RKO (cell line): ENCODE data around the gene RIPK4.
"Not testable (repeated sequence)": the region's sequence is repeated elsewhere in the genome, so short reads cannot be mapped to it uniquely, and the experiment has no call there.

ENCODE experiments used
- DNase-seq: peaks from one replicate; pipeline ENCODE4 v3.0.0-alpha.2; 2016; ENCODE audit warnings: low spot score

The RIPK4 gene

DNA sequence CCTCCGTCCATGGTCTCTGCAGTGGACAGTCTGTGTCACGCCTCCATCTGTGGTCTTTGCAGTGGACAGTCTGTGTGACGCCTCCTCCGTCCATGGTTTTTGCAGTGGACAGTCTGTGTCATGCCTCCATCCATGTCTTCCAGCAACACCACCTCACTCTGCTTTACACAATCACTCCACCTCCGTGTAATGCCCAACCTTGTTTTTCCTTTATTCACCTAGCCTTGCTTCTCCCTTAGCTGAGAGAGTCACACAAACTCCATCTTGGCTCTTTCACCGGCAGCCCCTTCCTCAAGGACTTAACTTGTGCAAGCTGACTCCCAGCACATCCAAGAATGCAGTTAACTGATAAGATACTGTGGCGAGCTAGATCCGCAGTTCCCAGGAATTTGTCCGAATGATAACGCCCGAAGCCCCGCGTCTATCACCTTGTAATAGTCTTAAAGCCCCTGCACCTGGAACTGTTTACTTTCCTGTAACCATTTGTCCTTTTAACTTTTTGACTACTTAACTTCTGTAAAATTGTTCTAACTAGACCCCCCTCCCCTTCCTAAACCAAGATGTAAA is 52.5 kb downstream of the RIPK4 start:
- DNase-seq, result not testable (repeated sequence)

DNA sequence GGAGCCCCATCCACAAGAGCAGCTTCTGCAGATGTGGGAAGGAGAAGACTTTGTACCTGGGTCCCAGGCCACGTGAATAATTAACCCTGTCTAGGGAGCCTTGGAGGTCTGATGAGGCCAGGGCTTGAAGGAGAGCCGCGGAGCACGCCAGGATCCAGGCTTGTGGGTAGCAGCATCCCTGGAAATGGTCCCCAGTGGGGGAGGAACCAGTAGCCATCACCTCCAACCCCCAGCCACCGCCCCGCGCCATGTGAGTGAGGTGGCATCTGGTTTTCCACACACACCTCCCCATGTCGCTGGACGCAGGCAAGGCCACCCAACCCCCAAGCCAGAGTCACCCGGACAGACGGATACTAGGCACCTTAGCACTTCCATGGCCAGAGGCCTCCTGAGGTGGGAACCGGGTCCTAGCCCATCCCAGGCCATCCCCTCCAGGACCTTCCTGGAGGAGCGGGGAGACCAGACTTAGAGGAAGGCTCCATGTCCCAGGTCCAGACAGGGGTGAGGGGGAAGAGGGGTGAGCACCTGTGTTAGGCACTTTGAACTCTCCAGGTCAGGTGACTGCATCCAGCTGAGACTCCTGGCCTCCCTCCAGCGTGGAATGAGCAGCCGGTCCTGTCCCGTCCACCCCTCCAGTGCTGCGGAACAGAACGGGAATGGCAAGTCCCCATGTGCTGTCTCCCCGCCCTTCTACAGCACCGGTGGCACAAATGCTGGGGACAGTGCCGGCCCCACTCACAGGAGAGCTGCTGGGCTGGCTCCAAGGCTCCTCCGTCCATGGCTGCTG is 53.2 kb downstream of the RIPK4 start:
- DNase-seq, result no peak

DNA sequence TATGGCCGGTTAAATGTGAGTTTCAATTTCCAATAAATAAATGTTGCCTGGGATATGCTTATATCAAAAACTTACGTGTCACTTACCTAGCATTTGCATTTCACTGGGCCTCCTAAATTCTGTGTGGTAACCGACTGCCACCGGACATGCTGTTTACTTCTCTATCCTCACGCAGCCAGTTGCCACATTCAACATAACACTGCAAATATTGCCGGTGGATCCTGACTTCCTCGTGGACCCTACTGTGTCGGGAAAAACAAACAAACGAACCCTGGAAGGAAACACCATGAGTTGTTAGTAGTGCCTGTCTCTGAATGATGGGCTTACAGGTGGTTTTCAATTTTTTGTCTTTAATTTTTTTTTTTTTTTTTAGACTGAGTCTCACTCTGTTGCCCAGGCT is 54.1 kb downstream of the RIPK4 start:
- no peak for DNase-seq

DNA sequence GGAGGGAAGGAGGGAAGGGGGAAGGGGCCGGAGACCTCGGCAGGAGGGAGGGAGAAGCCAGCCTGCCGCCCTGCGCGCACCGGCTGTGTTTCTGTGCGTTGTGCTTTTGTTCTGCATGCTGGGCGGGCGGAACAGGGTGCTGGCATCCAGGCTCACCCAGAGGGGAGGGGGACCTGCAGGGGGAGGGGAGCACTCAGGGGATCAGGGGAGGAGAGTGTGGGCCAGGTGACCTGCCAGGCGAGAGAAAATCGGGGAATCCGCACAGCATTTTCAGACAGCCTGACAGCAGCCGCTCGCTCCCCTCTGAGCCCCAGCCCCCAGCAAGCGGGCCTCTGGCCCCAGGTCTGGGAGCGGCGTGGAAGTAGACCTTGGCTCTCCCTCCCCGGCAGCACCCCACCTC is 54.7 kb downstream of the RIPK4 start:
- DNase-seq, result no peak

DNA sequence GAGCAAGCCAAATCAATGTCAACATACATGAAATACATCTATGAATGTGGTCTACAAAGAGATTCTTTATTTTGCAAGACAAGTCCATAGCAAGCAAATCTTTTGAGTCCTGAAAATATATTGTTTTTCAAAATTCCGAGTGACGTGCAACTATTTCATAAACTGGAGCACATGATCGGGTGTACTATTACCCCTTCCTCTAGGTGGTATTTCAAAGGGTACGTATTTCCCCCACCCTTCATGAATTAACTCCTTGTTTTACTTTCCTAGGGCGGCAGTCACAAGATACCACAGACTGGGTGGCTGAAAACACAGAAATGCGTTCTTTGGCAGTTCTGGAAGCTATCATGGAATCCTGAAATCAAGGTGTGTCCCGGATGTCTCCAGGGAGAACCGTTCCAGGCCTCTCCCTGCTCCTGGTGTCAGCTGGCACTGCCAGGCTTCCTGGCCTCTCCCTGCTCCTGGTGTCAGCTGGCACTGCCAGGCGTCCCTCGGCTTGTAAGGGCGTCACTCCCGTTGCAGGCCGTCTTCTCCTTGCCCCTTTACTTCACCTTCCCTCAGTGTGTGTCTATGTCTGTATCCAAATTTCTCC is 55.3 kb downstream of the RIPK4 start:
- no peak for DNase-seq

DNA sequence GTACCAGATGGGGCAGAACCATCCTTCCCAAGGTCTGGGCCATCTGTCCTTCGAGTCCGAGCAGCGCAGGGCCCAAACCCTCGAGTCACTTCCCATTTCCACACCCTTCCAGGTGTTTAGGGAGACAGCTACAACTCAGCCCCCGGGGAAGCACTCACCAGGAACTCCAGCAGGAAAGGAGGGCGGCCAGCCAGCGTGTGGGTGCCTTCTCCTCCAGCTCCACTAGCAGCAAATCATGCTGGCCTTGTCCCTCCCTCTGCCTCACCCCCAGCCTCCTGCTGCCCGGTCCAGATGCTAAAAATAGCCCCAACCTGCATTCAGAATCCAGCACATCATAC is 56.1 kb downstream of the RIPK4 start:
- DNase-seq, result no peak

DNA sequence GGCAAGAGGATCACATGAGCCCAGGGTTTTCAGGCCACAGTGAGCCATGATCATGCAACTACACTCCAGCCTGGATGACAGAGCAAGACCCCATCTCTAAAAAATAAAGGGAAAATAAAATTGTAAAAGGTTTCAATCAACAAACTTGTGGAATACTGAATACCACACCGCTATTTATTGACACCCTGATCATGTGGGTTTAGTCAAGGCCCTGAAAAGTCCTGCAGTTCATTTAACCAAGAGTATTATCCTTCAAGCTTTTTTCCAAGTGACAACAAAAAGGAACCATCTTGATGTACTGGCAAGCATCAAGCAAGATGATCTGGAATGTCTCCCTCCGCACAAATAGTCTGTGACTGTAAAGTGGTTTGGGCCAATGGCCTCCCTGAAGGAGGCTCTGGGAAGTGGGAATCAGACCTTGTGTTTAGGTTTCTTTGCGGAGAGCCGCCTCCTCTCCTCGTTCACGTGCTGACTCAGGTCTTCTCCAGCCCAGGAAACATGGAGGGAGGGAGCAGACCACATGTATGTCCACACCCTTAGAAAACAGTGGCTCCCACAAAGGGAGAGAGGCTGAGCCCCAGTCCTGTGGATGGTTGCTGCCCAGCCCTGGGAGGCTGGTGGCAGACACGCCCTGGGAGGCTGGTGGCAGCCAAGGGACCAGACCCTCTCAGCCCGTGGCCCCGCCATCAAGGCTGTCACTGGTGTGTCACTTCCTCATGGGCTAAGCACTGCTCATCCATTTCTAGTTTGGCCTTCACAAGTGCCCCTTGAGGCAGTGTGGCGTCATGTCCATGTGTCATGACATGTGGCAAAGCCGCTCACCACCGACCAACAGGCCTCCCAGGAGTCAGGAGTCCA is 56.7 kb downstream of the RIPK4 start:
- DNase-seq, result peak; percentile 35

DNA sequence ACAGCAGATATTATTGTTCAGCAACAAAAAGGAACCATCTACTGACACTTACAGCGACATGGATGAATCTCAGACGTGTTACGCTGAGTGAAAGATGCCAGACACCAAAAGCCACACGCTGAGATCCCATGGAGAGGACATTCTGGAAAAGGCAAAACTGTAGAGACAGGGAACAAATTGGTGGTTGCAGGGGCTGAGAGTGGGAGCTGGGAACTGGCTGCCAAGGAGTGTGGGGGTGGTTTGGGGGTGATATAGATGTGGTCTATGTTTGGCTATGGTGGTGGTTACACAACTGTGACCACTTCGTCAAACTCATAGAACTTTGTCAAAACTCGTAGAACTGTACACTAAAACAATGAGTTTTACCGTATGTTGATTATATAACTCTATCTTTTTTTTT is 57.7 kb downstream of the RIPK4 start:
- DNase-seq, result no peak

DNA sequence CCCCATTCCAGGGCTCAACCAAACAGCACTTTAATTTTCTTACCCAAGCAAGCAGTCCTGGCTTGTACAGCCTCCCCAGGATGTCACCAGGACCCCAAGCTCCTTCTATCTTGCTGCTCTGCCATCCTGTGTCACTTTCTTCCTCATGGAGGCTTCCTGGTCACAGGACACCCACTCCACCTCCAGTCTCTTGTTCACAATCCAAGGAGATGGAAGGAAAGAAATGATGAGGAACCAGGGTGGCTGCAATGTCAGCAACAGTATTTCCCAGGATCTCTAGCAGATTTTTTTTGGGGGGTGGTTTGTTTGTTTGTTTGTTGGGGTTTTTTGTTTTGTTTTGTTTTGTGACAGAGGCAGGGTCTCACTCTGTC is 58.9 kb downstream of the RIPK4 start:
- DNase-seq, result no peak

DNA sequence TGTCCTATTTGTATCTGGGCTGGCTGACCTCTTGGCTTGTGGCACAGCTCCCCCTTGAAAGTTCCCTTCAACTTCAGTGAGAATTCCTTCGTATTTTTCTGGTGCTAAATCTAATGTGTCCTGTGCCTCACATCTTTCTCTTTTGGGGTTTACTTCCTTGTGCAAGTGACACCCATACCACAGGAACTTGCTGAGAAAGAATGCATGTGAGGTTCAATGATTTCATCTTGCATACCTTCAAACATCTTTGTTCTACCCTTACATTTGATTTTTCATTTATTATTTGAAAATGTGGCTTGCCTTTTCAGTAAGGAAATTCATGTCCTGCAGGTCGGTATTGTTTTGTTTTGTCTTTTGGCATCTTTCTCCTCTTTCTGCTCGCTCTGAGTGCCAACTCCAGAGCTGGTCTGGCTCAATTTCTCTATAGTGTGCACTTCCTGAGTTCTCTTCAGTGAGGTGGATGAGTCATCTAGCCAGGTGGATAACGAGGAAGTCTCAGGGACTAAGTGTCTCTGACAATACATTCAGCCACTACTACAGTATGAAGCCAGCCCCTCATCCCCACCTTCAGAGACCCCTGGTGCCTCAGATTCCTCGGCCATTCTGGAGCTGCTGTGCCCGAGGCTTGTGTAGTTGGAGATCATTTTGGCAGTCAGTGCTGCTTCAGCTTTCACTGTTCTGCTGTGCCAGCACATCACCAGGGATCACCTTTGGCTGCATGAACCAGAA is 59.5 kb downstream of the RIPK4 start:
- DNase-seq, result no peak

DNA sequence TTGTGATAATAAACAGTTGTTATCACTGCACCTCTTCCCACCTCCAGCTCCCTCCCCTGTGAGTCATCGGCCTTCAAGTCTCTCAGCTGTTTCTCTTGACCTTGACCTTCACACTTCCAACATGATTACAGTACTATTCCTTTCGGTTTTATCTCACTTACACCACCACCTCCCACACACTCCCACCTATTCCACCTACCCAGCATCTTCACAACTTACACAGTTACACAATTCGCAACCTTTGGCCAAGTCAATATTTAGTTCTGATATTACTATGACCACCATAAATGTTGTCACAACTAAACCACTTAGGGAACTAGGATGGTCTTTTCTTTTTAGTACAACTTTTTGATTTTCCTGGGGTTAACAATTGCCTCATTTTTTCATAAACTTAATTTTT is 60.2 kb downstream of the RIPK4 start:
- DNase-seq, result no peak

DNA sequence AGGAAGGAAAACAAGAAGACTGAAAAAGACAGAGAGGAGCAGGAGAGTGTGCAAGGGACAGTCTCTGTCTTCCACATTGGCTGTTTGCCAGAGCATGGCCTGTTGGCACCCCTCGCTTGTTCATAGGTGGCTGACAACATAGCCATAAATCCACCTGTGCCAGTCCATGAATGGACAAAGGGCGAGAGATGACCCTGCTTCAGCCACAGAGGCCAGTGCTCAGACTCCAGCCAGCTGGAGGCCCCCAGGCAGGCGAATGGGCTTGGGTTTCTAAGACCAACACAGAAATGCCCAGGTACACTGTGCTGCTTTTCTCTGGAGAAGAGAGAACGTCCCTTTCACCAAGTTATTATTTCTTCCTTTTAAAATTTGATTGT is 60.6 kb downstream of the RIPK4 start:
- DNase-seq, result no peak

DNA sequence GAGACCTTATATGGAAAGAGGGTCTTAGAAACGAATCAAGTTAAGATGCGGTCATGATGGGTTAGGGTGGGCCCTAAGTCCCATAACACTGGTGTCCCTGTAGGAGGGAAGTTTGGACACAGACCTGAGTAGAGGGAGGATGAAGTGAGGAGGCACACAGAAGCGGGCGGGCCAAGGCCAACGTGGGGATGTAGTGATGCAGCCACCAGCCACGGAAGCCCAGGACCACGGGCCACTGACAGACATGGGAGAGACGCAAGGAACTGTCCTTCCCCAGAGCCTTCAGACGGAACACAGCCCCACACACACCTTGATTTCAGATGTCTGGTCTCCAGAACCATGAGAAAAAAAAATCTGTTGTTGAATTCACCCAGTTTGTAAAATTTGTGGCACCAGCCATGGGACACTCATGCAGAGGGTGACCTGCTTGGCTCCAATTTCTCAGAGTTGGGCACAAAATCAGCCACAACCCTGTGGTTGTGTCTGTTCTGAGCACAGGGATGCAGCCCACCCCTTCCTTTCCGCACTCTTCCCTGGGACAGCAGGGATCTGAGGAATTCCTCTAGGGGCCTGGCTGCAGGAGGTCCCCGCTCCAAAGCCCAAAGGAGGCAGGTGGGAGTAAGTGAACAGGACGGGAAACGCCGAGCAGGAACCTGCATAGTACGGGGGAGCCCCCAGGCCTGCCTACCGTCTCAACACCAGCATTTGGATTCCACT is 61.1 kb downstream of the RIPK4 start:
- no peak for DNase-seq

DNA sequence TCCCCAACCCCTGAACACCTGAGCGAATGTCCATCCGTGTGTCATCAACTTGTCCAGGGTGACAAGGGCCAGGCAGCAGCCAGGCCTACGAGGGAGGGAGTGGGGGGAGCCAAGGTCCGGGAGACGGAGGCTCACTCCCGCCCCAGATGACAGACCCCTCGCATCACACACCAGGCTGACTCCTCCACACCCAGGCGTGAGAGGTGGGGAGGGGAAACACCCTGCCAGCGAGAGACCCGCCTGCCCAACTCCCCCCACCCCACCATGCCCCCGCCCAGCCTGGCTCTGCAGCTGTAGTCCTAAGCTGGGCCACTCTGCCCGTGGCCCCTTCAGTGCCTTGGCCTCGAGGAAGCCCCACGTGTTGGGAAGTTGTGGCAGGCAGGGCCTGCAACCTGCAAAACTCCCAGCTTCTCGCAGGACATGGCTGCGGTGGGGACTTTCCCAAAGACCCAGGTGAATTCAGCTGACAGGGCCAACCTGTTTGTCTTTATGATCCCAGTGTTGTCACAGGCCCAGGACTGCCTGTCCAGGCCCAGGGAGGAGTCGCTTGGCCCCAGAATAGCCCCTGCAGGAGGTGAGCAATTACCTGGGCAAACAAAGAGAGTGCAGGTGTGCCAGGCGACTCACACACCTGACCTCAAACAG is 62.9 kb downstream of the RIPK4 start:
- no peak for DNase-seq

DNA sequence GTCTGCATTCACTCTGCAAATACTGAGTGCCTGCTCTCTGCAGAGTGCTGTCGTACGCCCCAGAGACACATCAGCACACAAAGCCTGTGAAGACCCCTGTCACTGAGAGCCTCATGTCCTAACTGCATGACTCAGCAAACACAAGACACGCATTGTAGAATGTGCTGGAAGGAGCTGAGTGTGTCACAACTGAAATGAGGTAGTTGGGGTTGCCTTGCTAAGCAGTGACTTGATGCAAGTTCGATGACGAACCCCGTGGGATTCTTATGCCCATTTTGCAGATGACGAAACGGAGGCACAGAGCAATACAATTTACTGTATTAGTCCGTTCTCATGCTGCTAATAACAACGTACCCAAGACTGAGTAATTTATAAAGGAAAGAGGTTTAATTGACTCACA is 65.1 kb downstream of the RIPK4 start:
- DNase-seq, result no peak

DNA sequence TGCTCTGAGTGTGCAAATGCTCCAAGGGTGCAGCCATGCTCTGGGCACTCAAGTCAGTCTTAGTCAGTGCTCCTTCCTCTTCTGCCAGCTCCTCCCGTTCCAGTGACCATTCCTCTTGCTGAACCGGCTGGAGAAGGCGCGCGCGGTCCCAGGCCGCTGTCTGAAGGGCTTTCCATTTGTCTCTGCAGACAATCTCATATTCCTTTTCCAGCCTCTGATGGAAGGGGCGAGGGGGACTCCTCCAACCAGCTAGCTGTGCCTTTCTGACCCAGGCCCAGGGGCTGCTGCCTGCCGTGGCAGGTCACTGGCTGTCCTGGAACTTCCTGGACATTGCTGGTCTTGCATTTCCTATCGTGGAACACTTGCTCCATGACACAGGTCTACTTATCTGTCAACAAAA is 67.5 kb downstream of the RIPK4 start:
- DNase-seq, result no peak

DNA sequence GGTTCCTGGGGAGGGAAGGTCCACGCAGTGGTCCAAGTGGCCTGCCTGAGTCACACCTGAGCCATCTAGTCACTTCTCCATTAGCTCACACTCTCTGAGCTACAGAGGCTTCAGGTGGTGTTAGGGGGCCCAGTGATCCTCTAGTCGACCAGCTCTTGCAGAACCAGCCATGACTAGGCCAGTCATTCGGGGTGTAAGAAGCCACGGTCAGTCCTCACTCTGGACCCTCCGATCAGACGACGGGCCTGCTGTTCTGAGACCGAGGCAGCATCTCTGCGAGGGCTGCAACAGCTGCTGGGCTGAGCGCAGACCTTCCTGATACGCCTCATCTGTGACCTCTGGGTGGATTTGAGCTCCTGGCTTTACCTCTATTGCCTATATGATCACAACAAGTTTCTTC is 68.8 kb downstream of the RIPK4 start:
- no peak for DNase-seq

DNA sequence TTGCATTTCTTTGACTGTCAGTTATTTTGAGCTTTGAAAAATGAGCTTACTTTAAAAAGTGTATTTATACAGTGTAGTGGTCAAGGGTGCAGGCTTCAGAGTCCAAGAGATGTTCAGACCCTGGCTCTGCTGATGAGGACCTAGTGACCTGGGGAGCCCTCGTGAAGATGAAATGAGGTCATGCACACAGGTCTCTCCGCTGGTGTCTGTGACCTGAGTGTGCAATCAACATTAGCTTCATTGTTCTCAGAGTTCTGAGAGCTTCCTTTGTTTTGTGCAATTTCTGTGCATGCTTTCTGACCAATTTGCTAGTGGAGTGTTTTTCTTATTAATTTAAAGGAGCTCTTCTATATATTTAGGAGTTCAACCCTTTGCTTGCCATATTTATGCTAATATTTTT is 71.3 kb downstream of the RIPK4 start:
- no peak for DNase-seq

DNA sequence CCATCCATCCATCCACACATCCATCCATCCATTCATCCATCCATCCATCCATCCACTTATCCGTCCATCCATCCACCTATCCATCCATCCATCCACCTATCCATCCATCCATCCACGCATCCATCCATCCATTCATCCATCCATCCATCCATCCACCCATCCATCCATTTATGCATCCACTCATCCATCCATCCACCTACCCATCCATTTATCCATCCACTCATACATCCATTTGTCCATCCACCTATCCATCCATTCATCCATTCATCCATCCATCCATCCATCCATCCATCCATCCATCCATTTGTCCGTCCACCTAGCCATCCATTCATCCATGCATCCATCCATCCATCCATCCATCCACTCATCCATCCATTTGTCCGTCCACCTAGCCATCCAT is 72.8 kb downstream of the RIPK4 start:
- not testable (repeated sequence) for DNase-seq

DNA sequence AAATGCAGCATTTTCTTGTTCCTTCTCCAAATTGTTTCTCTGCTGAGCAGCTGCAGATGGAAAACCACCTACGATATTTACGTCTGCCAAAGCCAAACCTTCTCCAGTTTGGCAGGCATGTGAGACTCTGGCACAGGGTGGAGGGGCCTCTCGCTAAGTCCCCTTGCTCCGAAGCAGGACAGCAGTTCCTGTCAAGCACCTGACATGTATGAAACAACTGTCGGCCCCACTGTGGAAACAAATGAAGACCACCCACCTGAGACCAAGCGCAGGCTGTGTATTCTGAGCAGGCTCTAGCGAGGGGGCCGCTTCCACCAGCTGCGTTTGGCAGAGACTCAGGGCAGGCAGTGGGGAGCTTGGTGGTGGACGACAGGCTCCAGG is 74.7 kb downstream of the RIPK4 start:
- DNase-seq, result no peak
